GM04503 (cell line): ENCODE measurements around the gene ASCC1.

Experiments used
- DNase-seq: peaks from one replicate; pipeline ENCODE4 v3.0.0-alpha.2; 2012; ENCODE audit warnings: low read depth

The ASCC1 gene

DNA sequence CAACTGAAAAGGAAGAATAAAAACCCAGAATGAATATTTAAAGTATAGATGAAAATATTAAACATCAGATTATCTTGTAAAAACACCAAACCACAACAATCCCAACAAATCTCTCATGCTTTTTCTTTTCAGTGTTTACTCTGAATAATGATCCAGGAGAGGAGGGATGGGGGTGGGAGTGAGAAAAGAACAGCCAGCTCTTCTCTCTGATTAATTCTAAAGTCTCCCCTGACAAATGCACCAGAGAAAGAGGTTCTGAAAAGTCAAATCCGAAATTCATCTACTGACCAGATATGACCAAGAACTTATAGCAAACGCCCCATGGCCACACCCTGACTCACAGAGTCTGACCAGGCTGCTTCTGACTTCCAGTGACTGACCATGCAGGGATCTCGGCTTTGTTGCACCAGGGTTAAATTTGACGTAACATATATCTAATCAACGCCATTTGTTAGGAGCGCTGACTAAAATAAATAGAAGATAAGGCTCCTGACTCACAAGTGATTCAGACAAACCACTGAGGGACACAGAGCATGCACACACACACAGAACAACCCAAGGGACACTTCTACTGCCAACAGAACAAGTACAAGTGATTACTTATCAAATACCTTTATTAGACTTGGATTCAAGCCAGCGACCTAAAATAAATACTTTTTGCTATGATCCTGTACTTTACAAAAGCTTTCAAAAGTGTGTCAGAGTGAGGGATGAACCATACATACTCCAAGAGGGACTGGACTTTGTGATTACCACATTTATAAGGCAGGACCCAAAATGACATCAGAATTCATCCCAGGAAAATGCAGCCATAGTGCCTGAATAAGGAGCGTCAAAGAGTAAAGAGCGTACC is 118.4 kb downstream of the ASCC1 start:
- DNase-seq: peak; percentile 51

DNA sequence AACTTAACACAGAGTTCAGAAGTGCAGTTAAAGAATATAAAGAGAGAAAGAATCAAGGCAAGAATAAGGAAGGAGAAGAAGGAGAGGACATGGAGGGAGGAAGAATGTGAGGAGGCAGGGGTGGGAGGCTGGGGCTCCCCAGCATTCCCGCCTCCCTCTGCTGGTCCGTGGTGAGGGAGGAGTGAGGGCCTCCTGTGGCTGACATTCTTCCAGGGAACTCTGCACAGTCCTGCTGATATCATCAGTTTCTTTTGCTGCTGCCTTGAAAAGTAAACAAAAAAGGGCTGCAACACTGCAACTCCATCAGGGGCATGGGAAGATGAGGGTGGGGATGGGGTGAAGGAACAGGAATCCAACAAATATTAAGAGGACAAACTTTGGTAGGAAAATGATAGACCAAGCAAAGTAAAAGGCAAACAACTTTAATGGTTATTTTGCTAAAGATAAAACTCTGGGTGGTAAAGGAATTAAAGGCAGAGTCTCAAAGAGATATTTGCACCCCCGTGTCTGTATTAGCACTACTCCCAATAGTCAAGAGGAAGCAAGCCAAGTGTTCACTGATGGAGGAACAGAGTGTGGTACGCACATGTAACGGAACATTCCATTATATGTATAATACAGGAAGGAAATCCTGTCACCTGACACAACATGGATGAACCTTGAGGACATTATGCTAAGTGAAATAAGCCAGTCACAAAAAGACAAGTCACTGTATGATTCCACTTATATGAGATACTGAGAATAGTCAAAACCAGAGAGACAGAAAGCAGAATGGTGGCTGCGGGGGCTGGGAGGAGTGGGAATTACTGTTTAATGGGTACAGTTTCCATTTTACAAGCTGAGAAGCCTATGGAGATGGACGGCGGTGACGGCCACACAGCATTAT is 119.7 kb downstream of the ASCC1 start:
- no peak for DNase-seq

DNA sequence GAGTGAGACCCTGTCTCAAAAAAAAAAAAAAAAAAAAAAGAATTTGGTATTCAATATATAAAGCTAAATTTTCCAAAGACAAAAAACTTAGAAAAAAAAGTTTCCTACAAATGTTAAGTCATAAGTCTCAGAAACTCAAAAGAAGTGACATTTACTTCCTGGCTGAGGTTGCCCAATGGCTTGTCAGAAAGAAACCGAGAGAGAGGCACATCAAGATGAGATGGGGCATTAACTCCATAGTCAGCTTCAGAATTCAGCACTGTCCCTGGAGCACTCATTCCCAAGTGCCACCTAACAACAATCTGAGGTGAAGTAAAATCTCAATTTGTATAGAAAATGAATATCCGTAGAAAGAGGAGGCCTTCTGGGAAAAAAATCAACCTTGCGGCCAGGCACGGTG is 120.9 kb downstream of the ASCC1 start:
- no peak for DNase-seq

DNA sequence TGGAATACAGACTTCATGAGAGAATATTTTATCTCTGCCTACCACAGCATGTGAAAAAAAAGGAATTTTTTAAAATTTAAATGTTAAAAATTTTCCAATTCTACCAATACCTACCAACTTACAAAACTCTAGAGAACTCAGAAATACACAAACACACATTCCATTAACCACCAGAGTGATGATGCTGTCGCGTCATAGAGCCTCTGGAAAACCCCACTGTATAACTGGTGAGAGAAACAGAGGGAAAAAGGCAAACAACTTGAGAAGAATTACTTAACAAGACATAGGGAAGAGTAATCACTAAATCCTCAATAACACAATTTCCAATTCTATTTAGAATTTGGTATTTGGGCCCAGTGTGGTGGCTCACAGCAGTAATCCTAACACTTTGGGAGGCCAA is 121.5 kb downstream of the ASCC1 start:
- DNase-seq: no peak

DNA sequence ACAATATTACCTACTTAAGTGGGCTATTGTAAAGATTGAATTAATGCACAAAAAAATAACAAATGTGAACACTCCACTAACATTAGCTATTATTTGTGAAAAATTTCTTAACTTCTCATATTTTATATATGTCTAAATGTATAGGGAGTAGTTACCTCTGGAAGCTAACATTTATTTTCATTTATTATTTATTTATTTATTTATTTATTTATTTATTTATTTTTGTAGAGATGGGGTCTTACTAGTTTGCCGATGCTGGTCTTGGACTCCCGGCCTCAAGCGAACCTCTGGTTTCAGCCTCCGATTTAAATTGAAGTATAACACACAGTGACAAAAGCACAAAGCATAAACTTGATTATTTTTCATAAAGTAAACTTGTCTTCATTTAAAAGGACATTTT is 122.6 kb downstream of the ASCC1 start:
- DNase-seq: no peak

DNA sequence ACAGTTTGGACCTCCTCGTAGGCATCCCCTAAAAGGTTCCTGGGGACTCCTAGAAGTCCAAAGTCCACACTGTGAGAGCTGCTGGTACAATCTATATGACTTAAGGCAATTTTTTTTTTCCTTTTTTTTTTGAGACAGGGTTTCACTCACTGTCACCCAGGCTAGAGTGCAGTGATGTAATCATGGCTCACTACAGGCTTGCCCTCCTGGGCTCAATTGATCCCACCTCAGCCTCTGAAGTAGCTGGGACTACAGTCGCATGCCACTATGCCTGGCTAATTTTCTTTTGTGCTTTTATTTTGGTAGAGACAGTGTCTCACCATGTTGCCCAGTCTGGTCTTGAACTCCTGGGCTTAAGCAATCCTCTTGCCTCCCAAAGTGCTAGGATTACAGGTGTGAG is 123.1 kb downstream of the ASCC1 start:
- DNase-seq: no peak

DNA sequence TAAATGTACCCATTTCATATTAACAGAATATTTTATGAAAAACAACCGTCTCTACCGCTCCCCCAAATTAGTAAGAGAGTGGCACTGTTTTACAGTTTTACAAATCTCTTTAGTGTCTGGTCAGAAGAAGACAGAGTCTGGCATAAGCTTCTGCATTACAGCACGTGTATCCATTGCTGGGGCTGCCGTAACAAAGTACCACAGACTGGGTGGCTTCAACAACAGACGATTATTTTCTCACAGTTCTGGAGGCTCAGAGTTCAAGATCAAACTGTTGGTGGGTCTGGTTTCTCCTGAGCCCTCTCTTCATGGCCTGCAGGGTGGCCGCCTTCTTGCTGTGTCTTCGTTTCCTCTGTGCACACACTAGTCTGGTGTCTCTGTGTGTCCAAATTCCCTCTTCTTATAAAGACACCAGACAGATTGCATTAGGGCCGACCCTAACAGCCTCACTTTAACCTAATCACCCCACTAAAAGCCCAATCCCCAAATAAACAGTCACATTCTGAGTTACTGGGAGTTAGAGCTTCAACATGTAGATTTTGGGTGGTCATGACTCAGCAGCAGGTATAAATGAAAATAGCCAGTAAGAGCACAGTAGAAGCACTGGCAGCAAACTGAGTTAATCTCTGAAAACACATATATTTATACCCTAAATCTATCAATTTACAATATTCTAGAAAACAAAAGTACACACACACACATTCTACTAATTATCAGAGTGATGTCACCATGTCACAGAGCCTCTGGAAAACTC is 123.7 kb downstream of the ASCC1 start:
- DNase-seq: no peak

DNA sequence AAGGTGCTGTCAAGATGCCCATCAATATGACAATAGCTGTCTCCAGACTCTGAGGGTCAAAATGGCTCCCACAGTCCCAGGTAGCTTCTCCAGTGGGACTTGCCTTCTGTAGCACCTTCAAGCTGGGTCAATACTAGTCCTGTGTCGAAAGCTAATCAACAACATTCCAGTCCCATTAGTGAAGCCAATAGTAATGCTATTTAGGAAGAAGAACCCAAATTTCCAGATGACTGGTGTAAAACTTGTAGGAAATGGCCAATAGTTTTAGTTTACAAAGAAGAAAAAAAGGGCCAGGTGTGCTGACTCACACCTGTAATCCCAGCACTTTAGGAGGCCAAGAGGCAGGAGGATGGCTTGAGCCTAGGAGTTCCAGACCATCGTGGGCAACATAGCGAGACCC is 125.8 kb downstream of the ASCC1 start:
- no peak for DNase-seq

DNA sequence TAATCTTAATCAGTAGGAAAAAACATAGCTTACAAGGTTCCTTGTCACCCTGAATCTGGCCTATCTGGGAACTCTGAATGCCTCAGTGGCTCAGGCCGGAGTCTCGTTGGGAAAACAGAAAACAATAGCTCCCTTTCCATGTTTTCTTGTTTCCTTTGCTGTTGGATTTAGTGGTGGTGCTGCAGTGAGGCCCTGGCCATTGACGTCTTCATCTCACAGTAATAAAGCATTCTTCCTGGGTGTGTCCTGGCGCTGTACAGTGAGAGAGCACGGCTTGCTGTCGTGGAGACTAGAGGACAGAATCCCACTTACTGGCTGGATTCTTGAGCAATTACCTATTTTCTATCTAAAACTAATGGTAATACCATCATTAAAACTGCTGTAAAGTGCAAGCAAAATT is 126.5 kb downstream of the ASCC1 start:
- DNase-seq: no peak

DNA sequence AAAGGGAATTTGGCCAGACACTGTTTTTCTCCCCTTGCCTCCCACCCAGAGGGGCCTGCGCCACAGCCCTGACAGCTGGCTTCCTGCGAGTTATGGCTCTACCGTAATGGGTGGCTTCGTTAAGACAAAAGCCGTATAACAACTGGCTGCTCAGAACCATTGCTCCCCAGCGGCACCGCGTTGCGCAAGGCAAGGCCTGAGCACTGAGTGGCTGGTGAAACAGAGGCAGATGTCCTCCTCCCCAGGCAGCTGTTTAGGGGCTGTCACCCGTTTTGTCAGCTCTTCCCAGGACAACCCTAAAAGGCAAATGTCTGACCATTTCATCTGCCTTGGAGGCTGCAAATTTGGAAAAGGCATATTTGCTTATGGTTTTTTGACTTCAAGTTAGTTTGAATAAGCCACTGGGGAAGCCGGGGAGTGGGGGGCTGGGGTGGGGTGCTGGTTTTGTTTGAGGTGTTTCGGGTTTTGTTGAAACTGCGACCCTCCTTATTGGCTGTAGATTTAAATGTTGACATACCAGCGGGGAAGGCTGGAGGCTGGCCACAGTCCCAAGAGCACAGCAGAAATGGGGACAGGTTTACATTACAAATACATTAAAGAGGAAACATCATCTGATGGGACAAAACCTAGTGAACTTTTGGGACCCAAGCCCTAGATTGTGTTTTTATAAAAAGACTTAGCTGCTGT is 127.0 kb downstream of the ASCC1 start:
- DNase-seq: no peak

DNA sequence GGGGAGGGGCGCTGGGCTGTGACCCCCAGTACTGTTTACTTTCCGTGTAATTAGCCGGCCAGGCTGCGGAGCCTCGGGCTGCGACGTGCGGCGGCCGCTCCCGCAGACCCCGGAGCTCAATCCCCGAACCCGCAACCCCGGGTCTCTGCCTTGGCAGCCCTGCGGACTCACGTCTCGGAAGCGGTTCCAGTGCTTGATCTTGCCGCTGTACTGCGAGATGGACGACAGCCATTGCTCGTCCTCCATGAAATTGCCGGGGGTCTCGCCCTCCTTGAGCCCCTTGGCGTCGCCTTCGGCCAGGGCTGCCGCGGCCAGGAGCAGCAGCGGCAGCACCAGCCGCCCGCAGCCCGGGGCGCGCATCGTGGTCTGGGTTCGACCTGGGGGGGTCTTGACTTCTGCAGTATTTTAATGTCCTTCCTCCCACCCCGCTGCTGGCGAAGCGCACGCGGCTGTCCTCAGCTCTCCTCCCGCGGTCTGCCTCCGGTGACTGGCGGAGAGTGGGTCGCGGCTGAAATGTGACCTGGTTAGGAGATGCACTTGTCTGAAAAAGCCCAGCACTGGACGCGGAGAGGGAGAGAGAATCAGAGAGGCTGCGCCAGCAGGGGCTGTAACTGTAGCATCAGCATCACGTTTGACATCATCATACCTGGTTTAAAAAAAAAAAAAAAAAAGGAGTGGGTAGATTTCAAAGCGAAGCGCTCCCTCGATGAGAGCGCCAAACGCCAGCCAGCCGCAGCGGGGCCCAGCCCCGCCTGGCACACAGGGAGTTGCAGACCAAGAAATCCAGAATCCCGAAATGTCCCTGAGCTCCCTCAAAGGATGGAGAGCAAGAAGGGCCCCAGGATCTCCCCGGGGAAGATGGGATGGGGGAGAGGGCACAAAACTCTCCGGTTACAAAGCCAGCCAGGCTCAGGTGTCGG is 127.8 kb downstream of the ASCC1 start, which contains the start of gene SPOCK2:
TSS of gene SPOCK2 (minus strand) at position 583 of the 920 bp plus-strand sequence. CDS start at position 360, 223 bp downstream.
- no peak for DNase-seq

DNA sequence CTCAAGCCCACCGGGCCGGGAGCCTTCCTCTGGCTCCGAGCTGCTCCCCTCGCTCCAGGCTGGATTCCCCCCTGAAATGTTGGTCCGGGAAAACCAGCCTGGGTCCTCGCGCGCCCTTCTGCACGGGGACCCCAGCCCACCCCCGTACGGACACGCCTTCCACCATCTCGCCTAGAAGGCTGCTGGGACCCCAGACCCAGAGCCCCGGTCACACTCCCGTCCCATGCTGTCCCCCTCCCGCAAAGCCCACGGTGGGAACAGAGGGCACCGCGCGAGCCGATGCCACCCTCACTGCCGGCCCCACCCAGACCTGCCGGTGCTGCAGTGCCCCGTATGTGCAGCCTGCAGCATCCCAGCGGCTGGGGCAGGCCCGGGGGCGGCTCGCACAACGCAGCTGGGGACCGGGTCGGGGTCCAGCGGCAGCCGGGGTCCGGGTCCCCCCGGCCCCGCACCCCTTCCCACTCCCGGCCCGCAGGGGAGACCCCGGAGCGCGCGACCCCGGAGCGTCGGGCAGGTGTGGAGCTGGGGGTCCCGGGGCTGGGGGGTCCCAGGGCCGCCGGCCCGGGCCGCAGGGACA is 128.6 kb downstream of the ASCC1 start:
- DNase-seq: no peak

DNA sequence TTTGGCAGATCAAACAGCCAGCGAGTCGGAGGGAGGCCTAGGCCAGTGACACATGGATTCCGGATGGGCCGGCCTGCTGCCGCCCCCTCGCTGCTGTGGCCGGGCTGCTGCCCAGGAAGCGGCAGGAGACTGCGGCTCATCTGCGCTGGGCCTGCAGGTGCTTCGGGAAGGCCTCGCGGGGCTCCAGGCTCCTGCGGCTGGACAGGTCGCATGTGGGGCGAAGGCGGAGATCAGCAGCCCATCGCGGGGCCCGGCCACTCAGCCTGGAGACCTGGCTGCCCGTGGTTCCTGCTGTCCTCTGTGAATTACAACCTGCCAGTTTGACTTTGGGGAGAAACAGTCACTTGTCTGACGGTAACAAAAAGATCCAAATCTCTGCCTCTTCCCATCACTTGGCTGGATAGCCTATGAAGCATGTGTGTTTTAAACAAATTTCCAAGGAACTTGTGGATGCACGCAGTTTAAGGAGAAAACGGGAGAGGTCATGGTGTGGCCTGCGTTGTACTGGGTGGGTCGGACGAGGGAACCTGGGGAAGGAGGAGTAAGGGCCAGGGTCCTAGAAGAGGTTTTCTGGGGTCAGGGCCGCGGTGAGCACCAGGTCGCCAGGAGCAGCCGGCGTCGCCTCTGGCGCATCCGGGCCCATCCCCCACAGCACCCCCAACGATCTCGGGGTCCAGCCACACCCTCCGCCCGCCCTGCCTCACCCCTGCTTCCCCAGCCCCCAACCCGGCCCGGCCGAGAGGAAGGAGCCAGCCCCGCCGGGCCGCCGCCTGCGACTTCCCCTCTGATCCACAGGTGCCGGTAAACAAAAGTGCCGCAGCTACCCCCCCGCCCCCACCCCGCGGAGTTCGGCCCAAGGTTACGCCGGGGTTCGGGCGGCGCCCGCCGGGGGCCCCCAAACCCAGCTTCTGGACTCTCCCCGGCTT is 129.3 kb downstream of the ASCC1 start:
- DNase-seq: no peak

DNA sequence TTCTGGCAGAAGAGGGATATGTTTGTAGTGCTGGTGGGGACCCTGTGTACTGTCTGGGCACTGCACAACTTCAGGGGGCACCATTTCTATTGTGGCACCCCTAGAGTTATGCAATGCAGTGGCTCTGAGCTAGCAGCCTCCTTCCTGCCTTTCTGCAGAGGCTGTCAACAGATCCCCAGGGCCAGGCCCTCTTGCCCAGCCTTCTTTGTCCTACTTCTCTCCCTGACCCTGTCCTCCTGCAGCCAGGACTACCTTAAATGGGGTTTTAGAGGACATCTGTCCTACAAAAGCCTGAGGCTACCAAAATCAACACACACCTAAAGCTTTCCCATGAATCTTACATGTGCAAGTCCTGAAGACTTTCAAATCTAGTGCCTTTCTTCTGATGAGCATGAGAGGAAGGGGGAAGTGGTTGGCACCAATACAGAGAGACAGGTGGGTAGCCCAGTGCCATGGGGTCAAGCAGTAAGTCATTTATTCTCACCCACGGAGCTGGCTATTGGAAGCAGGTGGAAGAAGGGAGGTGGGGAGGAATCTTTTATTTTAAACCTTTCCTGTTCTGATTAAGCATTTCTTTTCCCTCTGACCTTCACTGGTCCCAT is 130.1 kb downstream of the ASCC1 start:
- no peak for DNase-seq

DNA sequence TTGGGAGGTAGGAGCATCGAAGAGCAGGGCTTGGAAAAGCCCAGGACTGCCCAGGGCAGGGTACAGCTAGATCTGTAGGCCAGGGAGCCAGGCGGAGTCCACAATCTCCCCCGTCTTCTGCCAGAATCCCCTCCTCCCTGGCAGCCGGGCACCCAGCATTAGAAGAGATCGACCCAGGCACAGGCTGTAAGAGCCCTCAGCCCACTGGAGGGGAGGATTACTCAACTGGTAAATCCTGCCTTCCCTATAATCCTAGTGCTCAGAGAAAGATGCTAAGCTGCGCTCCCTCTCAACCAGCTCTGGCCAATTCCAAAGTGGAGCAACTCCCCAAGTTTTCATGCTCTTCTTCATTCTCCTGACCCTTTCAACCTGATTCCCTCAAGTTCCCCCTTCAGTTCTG is 130.9 kb downstream of the ASCC1 start:
- no peak for DNase-seq

DNA sequence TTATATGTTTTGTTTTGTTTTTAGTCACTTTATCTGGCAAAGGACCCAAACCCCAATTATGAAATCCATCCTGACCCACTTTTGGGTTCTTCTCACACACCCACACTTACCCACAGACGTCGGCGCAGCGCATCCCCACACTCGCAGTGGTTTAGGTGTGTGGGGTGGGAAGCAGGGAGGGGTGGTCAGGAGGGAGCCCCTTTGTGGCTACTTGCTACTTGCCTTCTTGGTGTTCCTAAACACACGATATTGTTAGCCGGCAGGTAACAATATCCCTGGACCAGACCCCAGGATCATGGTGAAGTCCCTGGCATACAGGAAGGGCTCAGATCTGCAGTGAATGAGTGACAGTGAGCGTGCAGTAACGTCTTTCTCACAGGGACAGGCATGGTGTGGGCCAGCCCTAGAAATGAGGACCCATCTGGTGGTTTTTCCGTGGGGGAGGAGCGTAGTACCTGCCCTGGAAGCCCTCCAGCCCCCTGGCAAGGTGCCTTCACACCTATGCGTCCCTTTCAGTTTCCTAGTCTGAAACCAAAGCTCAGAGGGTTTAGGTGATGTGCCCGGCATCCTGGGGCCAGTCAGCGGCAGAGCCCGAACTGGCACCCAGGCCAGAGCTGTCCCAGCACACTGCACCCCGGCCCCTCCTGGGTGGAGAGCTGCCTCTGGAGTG is 132.2 kb downstream of the ASCC1 start:
- DNase-seq: no peak

DNA sequence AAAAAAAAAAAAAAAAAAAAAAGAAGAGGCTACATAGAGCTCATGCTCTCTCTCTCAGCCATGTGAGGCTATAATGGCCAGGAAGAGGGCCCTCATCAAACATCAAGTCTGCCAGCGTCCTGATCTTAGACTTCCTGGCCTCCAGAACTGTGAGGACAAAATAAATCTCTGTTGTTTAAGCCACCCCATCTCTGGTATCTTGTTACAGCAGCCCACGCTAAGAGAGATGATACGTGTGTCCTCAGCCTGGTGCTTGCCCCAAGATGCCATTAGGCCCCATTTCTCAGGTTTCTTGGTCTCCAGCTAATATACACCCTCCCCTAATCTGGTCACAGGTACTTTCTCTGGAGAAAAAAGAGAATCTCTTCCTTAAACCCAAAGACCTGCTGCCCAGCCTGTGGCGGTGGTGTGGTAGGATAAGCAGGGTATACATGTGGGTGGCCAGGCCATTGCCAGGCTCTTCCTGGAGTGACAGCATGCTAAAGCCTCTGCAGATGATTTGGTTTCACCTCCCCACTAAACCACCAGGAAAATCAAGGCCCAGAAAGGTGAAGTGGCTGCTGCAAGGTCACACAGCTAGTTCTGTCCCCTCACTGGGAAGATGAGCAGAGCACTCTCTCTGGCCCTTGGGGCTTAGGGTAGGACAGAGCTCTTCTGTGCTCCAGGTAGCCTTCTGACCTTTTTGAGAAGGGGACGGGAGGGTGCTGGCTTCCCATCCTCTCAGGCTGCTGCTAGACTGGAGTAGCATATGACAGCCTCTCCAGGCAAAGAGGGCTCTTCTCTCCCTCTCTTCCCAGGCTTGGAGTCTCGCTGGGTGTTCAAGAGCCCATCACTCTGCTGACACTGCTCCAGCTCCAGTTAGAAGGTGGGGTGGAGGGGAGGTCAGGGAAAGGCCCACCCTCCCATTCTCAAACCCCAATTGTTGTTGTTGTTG is 133.0 kb downstream of the ASCC1 start:
- no peak for DNase-seq
